Suppressor macrophage (primary cell): ENCODE data around the gene NME8.
A peak's percentile ranks its signal among the peaks of the same experiment; 100 is the strongest.
"Not testable (repeated sequence)": the region's sequence is repeated elsewhere in the genome, so short reads cannot be mapped to it uniquely, and the experiment has no call there.

Source experiments
- DNase-seq, 4 experiments: peaks; one replicate each; pipeline ENCODE4 v3.0.0-alpha.2; 2020 to 2022
- total RNA-seq, 17 experiments: gene quantifications; one replicate each; lab custom pipeline; 2026; ENCODE audit warnings: mixed read lengths in 6 of 17, inconsistent platforms in 3 of 17; lab: John Stamatoyannopoulos, UW

Gene NME8, protein sequence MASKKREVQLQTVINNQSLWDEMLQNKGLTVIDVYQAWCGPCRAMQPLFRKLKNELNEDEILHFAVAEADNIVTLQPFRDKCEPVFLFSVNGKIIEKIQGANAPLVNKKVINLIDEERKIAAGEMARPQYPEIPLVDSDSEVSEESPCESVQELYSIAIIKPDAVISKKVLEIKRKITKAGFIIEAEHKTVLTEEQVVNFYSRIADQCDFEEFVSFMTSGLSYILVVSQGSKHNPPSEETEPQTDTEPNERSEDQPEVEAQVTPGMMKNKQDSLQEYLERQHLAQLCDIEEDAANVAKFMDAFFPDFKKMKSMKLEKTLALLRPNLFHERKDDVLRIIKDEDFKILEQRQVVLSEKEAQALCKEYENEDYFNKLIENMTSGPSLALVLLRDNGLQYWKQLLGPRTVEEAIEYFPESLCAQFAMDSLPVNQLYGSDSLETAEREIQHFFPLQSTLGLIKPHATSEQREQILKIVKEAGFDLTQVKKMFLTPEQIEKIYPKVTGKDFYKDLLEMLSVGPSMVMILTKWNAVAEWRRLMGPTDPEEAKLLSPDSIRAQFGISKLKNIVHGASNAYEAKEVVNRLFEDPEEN
- 0.20 to 3.1 (median 1.0) reads per million in 17 experiments for total RNA-seq

DNA sequence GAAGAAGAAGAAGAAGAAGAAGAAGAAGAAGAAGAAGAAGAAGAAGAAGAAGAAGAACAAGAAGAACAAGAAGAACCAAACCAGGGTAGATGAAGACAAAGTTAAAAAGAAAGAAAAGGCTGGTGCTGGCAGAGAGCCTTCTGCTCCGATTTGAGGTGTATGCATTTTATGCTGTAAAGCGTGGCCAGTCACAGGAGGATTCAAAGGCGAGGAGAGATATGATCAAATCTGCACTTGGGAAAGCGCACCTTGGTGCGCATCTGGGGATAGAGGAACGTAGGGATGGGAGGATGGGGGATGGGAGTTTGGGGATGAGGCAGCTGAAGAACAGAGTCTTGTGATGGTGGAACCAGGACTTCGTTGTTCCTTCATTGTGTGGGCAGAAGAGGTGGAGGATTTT, at the start of gene NME8:
Gene NME8, plus strand, starts transcription at position 301 of the 400 bp plus-strand sequence. CDS start 1,670 bp downstream, outside the sequence.
- no peak for DNase-seq

DNA sequence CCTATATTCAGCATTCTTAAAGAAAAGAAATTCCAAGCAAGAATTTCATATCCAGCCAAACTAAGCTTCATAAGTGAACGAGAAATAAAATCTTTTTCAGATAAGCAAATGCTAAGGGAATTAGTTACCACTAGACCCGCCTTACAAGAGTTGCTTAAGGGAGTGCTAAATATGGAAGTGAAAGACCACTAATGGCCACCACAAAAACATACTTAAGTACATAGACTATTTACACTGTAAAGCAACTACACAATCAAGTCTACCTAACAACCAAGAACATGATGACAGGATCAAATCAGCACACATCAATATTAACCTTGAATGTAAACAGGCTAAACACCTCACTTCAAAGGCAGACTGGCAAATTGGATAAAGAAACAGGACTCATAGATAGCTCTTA, 42.2 kb upstream of the NME8 start:
- DNase-seq: no peak

DNA sequence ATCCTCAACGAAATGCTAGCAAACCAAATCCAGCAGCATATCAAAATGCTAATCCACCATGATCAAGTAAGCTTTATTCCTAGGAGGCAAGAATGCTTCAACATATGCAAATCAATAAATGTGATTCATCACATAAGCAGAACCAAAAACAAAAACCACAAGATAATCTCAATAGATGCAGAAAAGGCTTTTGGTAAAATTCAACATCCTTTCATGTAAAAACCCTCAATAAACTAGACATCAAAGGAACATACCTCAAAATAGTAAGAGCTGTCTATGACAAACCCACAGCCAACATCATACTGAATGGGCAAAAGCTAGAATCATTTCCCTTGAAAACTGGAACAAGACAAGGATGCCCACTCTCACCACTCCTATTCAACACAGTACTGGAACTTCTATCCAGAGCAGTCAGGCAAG, 36.2 kb upstream of the NME8 start:
- DNase-seq: not testable (repeated sequence)

DNA sequence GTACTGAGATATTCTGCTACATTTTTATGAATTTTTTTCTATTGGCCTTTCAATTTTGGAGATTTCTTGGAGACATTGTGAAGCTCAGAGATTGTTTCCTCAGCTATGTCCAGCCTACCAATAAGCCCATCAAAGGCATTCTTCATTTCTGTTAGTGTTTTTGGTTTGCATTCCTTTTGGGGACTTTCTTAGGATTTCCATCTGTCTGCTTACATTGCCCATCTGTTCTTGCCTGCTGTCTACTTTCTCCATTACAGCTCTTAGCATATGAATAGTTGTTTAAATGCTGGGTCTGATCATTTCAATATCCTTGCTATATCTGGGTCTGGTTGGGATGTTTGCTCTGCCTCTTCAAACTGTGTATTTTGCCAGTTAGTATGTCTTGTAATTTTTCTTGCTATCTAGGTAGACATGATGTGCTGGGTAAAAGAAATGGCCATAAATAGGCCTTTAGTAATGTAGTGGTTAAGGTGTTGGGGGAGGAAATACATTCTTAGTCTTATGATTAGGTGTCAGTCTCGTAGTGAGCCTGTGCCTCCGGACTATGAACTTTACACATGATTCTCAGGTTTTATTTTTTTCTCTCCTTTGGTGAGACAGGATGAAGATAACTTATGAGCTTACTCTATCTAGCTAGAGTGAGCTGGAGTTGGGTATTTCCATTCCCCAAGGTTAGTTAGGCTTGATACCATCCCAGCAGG, 32.6 kb upstream of the NME8 start:
- no peak for DNase-seq

DNA sequence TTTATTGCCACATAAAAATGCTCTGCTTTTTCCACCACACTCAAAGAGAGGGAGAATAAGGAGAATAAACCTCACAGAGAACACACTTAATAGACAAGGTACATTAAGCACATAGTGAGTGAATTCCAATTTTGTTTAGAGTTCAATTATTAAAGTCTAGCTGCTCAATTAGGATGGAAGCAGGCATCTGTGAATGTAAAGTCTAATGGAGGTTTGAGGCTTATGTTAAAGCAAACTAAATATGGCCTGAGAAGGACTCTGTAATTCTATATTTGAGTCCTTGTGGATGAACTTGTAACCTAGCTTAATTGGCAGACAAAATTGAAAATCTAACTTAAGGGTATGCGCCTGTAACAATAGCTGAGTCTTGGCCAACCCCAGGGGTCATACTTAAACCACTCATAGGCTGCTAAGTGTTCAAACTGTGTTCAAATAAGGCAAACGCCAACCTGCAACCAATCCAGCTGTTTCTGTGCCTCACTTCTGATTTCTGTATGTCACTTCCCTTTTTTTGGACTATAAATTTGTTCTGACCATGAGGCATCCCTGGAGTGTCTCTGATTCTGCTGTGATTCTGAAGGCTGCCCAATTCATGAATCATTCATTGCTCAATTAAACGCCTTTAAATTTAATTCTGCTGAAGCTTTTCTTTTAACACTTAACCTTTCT, 31.3 kb upstream of the NME8 start:
- peak in 2 of 4 experiments; percentile 23 to 58 for DNase-seq

DNA sequence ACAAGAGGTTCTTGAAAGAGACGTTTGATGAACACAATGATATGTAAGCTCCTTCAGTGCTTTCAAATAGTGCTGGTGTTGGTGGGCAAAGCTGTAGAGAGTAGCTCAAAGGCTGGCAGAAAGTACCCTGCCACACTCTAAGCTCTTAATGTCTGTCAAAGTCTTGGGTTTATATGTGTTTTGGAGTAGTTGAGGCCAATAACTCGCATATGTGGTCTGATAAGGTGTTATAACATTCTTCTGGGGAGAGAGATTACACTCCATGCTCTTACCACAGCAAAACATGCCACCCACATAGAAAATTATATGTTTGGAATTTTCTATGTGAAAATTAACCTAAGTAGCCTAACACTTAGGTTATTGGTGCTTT, 30.8 kb upstream of the NME8 start:
- no peak for DNase-seq

DNA sequence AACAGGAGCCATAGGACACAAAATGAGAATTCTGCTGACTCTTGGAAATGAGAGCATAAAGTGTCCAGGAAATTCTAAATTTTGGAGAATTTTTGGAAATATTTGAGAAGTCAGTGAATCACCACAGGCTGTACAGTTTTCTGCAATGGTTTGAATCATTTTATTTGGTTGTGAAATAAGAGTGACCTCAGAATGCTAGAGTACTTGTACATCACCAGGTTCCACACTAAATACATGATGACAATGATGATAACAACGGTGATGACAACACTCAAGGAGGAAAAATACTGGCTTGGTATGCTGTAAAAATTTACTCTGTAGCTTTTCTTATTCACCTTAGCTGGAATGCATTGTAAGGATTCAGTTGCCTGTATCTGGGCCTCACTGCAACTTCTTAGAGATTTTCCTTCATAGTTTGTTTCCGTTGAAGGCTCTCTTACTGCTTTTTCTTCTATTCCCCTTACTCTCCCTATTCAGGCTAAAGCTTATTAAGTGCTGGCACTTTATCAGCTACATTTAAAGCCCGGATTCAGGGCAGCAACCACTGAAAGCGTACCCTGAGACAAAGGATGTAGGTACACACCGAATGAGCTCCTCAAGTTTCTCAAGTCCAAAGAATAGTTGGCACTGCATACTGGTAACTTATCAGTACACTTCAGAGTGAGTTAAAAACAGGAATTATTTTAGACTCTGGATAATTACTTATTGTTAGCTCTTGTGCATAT, 30.2 kb upstream of the NME8 start:
- peak in 2 of 4 experiments; percentile 10 to 42 for DNase-seq

DNA sequence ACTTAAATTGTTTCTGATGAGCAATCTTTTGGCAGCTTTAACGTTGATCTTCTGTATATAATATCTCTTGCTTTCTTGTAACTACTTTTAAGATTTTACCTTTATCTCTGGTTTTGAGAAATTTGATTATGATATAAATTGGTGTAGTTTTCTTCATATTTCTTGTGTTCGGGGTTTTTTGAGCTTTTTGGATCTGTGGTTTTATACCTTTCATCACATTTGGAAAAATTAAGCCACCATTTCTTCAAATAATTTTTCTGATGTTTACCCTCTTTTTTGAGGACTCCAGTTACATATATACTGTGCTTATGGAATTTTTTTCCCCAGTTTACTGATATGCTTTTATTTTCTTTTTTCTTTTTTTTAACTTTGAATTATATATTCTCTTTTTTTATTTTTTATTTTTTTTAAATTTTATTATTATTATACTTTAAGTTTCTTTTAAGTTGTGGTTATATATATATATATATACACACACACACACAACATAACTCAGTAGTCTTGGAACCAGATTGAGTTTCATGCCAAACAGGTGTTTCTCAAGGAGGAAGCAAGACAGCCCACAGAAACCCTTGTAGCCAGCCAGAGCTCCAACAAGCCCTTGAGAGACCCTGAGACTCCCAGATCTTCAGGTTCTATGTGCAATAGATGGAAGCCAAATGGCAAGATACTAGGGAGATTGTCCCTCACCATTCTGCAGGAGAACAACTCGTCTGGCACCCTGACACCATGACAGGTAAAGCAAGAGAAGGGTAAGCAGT, 27.5 kb upstream of the NME8 start:
- no peak for DNase-seq

DNA sequence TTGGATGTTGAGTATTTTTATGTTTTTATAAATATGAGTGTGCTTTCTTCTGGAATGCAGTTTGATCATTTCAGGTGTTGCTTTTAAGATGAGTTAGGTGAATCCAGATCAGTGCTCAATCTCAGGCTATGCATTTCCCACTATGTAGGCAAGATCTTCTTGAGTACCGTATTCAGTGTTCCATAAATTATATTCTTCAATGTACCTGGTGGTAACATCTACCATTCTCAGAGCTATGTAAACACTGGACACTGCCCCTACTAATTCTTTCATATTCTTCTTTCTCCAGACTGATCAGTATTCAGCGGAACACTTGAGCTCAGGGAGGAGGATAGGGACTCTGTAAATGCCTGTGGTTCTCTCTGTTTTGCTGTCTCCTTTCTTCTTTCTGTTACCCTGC, 25.5 kb upstream of the NME8 start:
- DNase-seq: no peak

DNA sequence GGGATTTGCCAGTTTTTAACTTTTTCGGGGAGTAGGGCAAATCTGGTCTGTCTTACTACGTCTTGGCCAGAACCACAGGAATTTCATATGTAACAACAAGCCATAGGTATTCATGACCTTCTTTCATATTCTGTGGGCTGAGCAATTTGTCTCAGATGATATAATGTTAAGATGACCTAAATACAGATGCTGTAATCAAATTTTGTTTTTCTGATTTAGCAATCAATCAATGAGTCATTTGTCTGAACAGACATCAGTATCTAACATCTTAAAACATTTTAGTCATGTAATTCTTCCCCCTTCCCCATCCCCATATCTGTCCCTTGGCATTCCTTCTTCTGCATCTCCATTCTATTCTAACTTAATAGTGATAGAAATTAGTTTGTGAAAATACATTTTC, 24.8 kb upstream of the NME8 start:
- no peak for DNase-seq

DNA sequence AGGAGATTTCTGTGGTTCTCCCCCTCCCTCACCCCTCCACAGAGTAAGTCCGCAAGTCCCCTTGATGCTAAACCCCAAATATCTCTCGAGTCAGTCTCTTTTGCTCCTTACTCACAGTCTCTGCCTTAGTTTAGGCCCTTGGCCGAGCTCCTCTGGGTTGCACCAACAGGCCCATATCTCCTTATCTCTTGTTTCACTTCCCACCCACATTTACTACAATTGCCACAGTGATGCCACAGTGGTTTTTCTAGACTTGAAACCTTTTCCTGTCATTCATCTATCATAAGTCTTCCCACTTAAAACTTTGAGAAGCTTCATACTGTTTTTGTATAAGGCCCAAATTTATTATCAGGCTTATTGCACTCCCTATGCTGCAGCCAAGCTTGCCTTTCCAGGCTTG, 23.4 kb upstream of the NME8 start:
- DNase-seq: no peak

DNA sequence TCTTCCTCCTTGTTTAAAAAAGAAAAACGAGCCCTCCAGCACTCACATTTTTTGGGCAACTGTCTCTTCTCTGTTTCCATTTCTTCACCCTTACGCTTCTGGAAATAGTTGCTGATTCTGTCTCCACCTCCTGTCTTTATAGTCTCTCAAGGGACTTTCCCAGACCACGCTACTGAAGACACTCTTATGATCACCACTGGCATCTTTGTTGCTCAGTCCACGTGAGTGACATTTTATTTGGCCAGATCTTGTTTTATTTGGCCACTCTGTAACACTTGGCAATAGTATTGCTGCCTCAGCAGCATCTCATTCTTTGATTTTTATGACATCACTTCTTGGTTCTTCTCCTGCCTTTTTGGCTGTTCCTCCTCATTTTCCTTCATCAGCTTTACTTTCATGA, 21.6 kb upstream of the NME8 start:
- DNase-seq: no peak

DNA sequence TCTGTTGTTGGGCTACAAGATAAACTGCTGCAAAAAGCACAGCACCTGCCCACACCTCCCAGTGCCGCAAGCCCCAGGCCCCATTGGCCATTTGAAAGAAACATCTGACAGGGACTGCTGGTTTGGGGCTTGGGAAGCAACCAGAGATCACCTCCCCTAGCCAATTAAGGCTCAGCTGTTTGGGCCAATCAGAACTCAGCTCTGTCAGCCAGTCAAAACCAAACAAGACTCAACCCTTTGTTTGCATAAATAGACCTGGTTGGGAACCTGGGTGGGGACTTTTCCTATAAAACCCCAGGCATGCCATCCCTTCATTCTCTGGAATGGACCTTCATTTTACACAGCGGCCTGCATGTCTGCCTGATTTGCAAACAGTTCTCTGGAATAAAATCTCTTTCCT, 17.2 kb upstream of the NME8 start:
- no peak for DNase-seq

DNA sequence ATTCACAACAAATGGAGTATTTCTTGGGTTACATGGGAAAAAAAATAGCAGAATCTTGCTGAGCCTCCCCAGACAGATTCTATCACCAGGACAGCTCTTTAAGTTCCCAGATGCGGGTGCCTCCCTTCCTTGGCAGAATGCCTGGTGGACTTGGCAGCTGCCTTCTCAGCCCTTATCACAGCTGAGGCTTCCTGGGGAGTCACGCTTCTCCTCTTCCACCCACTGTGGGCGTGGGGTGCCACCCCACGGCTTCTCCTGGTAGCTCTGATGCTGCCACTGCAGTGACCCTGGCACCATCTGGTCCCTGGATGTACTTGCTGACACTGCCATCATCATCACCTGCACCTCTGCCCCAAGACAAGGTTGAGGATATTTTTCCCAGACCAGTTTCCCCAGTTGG, 16.2 kb upstream of the NME8 start:
- DNase-seq: peak; percentile 85 to 92 (median 91)

DNA sequence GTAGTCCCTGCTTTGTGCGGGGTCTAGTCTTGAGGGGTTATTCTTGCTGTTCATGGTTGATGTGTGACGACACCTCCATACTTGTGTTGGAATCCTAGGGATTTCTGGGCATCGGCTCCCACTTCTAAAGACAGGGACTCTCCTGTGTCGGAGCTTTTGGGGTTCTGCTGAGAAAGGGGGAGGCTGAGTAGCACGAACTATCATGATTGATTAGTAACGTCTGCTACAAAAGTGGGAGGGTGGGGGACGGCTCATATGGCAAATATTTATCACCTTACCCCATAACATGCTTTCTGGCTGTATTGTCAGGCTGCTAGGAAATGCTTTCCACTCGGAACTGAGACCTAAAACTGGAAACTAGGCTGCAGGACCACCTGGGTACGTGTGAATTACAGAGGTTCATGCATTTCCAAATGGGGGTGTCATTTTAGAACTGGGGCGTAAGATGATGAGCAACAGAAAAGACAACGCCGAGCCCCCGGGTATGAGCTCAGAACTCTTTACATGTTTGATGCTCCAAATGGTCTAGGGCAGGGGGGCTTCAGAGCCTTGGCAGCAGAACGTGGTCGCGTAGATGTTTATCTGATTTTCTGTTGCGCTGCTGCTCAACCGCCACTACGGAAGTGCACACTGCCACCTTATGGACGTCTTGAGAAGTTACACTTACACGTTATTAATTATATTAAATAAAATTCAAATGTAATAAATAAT, 15.1 kb upstream of the NME8 start:
- peak; percentile 67 to 89 (median 78) for DNase-seq

DNA sequence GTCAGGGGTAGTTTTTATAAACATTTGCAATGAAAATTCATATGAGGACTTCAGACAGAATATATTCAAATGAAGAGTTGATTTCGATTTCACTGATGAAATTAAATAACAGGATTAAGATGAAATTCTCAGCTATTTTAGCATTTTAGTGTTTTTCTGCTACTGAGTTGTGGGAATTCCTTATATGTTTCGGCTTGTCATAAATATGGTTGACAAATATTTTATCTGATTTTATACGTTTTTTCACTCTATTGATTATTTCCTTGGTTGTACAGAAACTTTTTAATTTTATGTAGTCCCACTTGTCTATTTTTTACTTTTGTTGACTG, 14.6 kb upstream of the NME8 start:
- no peak for DNase-seq

DNA sequence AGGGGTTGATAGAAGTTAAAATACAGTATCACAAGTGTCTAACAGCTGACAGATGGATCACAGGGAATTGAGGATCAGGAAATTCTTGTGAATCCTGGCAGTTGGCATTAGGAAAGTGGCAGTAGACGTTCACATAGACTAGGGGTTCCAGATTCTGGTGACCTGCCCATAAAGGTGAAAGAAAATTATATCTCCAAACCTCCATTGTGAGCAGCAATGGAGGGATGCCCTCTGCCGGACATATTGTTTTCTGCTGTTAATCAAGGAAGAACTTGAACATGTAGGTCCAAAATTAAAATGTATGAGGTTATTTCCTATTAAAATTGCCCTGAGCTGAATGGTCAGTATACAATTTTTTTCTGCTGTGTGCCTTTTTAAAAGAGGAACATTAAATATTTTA, 5.1 kb downstream of the NME8 start:
- DNase-seq: peak in 3 of 4 experiments; percentile 9 to 18 (median 16)

DNA sequence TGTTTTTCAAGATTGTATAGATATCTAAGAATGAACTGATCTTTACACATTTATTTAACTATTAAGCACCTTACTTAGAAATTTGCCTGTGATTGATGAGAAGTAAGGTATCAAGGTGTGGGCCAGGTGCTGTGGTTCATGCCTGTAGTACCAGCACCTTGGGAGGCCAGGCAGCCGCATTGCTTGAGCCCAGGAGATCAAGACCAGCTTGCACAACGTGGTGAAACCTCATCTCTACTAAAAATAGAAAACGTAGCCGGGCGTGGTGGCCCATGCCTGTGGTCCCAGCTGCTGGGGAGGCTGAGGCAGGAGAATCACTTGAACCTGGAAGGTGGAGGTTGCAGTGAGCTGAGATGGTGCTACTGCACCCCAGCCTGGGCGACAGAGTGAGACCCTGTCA, 33.7 kb downstream of the NME8 start:
- DNase-seq: no peak

DNA sequence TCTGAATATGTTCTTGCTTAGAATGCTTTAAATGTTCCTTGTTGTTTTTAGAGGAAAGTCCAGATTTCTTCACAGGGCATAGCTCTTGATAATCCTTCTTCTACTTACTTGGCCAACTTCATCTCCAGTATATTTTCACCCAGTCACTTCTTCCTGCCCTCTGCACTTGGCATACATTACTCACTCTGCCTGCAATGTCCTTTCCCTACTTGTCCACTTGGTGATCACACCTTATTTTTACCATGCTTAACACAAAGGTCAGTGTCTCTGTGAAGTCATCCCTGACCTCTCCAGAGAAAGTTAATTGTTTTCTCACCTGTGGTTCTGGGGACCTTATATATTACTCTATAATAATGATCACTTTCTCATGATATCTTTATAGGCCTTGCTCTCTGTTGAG, 45.0 kb downstream of the NME8 start:
- DNase-seq: no peak

DNA sequence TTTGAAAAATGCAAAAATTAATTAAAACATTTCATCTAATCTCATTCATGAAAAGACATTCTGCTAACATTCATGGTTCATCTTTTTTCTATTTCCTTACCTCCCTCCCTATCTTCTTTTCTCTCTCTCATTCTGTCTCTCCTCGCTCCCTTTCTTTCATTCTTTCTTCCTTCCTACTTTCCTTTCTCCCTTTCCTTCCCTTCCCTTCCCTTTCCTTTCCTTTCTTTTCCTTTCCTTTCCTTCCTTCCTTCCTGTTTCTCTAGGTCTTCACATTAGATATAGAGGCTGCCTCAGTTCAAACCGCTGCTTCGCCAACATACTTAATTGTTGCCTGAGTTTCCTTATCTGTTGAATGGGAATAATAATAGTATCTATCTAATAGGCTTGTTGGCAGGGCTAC, 46.3 kb downstream of the NME8 start:
- no peak for DNase-seq

DNA sequence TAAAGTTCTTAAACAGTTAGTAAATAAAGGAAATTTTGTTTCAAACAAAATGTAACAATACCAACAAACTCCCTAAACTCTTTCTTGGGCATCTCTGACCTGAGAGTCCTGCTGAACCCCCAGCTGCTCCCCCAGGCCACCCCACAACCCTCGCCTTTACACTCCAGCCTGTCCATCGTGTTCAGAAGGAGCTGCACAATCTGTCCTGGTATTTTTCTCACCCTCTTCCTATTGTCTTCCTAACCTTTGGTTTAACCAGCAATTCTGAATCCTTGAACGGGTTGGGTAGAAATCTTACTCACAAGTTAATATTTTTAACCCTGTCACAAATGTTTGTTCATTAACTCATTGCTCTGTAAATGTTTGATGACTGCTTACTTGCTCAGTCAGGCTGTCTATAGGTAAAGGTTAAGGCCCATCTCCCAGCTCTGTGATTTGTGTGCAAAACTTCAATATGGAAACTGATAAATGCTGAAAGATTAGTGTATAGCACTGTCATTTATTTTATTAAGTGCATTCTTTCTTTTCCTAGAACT, 51.4 kb downstream of the NME8 start:
- DNase-seq: no peak
